CD4-positive, alpha-beta T cell treated with Interleukin-4 for 1 hour (primary cell): ENCODE data around the gene HERPUD2.
"Not testable (repeated sequence)": the region's sequence is repeated elsewhere in the genome, so short reads cannot be mapped to it uniquely, and the experiment has no call there.

Experiments used
- DNase-seq, 2 donors: peaks; one replicate each; pipeline ENCODE4 v3.0.0-alpha.2; 2020 to 2022

HERPUD2 gene

GRCh38 chr7:35714407-35714806, 19.5 kb upstream of the HERPUD2 start:
- no peak for DNase-seq

- no peak for DNase-seq
These were observed 17.8 kb upstream of the HERPUD2 start for GRCh38 chr7:35712563-35713226.

- DNase-seq: no peak
These were observed 12.5 kb upstream of the HERPUD2 start for GRCh38 chr7:35707422-35707821.

- no peak for DNase-seq
These were observed 11.1 kb upstream of the HERPUD2 start for GRCh38 chr7:35705932-35706461.

GRCh38 chr7:35704261-35704660, 9.3 kb upstream of the HERPUD2 start:
- DNase-seq: no peak

GRCh38 chr7:35702541-35702940, 7.6 kb upstream of the HERPUD2 start:
- DNase-seq: no peak

- DNase-seq: no peak
These were observed 6.5 kb upstream of the HERPUD2 start for GRCh38 chr7:35701287-35701900.

- no peak for DNase-seq
These were observed 5.9 kb upstream of the HERPUD2 start for GRCh38 chr7:35700865-35701264.

- DNase-seq: no peak
These were observed 5.4 kb upstream of the HERPUD2 start for GRCh38 chr7:35700333-35700732.

GRCh38 chr7:35699796-35700305, 4.9 kb upstream of the HERPUD2 start:
- no peak for DNase-seq

- DNase-seq: not testable (repeated sequence)
These were observed 3.4 kb upstream of the HERPUD2 start for GRCh38 chr7:35698382-35698781.

- DNase-seq: no peak
These were observed 2.7 kb upstream of the HERPUD2 start for GRCh38 chr7:35697414-35698175.

GRCh38 chr7:35695987-35696386, 1.1 kb upstream of the HERPUD2 start:
- DNase-seq: peak in 1 of 2 donors; percentile 27

GRCh38 chr7:35695473-35695850, 527 bp upstream of the HERPUD2 start:
- DNase-seq: peak; percentile 22 to 40

GRCh38 chr7:35694161-35694783, 663 bp downstream of the HERPUD2 start:
- DNase-seq: peak; percentile 15 to 20

- peak; percentile 47 to 72 for DNase-seq
These were observed 3.1 kb downstream of the HERPUD2 start for GRCh38 chr7:35691827-35692307.

GRCh38 chr7:35691366-35691765, 3.6 kb downstream of the HERPUD2 start:
- no peak for DNase-seq

- DNase-seq: peak in 1 of 2 donors; percentile 46
These were observed 4.3 kb downstream of the HERPUD2 start for GRCh38 chr7:35690614-35691013.

- DNase-seq: no peak
These were observed 9.2 kb downstream of the HERPUD2 start for GRCh38 chr7:35685781-35686180.

- DNase-seq: no peak
These were observed 13.5 kb downstream of the HERPUD2 start for GRCh38 chr7:35681231-35682029.

- DNase-seq: peak in 1 of 2 donors; percentile 30
These were observed 14.4 kb downstream of the HERPUD2 start for GRCh38 chr7:35680403-35681013.
